HepG2 (cell line): ENCODE data around the gene SUMO1. TPM values are rescaled to one million over a fixed set of nuclear protein-coding genes. Genes with fewer than 3 reads are reported as not detected.
A peak's percentile ranks its signal among the peaks of the same experiment; 100 is the strongest.

Experiments used
- ERF ChIP-seq: IDR thresholded peaks from 2 replicates; pipeline ENCODE4 v1.6.1; 2018; ENCODE audit warnings: missing biosample characterization, missing genetic modification reagents
- EZH2 ChIP-seq: conservative IDR thresholded peaks from 2 replicates; pipeline ENCODE4 v1.6.1; 2012; ENCODE audit warnings: mild to moderate bottlenecking, low read depth, low read length, moderate library complexity
- HOXD1 ChIP-seq: sonication (generic); formaldehyde crosslinking; IDR thresholded peaks from 2 replicates; pipeline ENCODE4 v1.5.0; 2020; ENCODE audit warnings: missing genetic modification reagents
- ISX ChIP-seq: sonication (generic); formaldehyde crosslinking; conservative IDR thresholded peaks from 2 replicates; pipeline ENCODE4 v1.5.0; 2020; ENCODE audit warnings: missing genetic modification reagents
- LBX2 ChIP-seq: sonication (generic); formaldehyde crosslinking; IDR thresholded peaks from 2 replicates; pipeline ENCODE4 v1.5.0; 2020; ENCODE audit warnings: missing genetic modification reagents, mild to moderate bottlenecking, borderline replicate concordance
- PCBP2 ChIP-seq: fragments of 200-400 bp; formaldehyde crosslinking; optimal IDR thresholded peaks from 2 replicates; pipeline ENCODE3; 2018; ENCODE audit warnings: low read length, low read depth; ENCODE audit not compliant: poor library complexity, severe bottlenecking
- PRDM15 ChIP-seq: sonication (generic); formaldehyde crosslinking; IDR thresholded peaks from 2 replicates; pipeline ENCODE4 v1.4.0; 2020; ENCODE audit warnings: missing genetic modification reagents
- TEAD3 ChIP-seq: optimal IDR thresholded peaks from 2 replicates; pipeline ENCODE3; 2016; ENCODE audit warnings: borderline replicate concordance
- ZHX1 ChIP-seq: sonication (generic); formaldehyde crosslinking; IDR thresholded peaks from 2 replicates; pipeline ENCODE4 v1.8.1; 2022; ENCODE audit warnings: low read depth, mild to moderate bottlenecking, missing genetic modification reagents
- ZNF280B ChIP-seq: sonication (generic); formaldehyde crosslinking; IDR thresholded peaks from 2 replicates; pipeline ENCODE4 v1.5.0; 2020; ENCODE audit warnings: missing genetic modification reagents, mild to moderate bottlenecking, borderline replicate concordance
- ZNF770 ChIP-seq: sonication (generic); formaldehyde crosslinking; IDR thresholded peaks from 2 replicates; pipeline ENCODE4 v1.5.0; 2020; ENCODE audit warnings: mild to moderate bottlenecking, missing genetic modification reagents
- ZNF816 ChIP-seq: sonication (generic); formaldehyde crosslinking; IDR thresholded peaks from 2 replicates; pipeline ENCODE4 v1.8.0; 2022; ENCODE audit warnings: missing genetic modification reagents, mild to moderate bottlenecking, borderline replicate concordance
- ZNF879 ChIP-seq: sonication (generic); formaldehyde crosslinking; IDR thresholded peaks from 2 replicates; pipeline ENCODE4 v1.8.1; 2023; ENCODE audit warnings: missing genetic modification reagents
- ZSCAN21 ChIP-seq: sonication (generic); formaldehyde crosslinking; IDR thresholded peaks from 2 replicates; pipeline ENCODE4 v1.8.0; 2022; ENCODE audit warnings: mild to moderate bottlenecking, missing genetic modification reagents, moderate library complexity, borderline replicate concordance
- ZSCAN31 ChIP-seq: sonication (generic); formaldehyde crosslinking; IDR thresholded peaks from 2 replicates; pipeline ENCODE4 v1.5.0; 2020; ENCODE audit warnings: low read depth, mild to moderate bottlenecking, missing genetic modification reagents
- ZUFSP ChIP-seq: sonication (generic); formaldehyde crosslinking; IDR thresholded peaks from 2 replicates; pipeline ENCODE4 v1.9.0; 2021; ENCODE audit warnings: missing genetic modification reagents, mild to moderate bottlenecking, borderline replicate concordance
- polyA plus RNA-seq, 8 experiments: library from polyadenylated mRNA; depleted of rRNA in 3 of 8; stranded (reverse) in 7 of 8; unstranded in 1 of 8; fragments of >200 nt; fragmentation: Illumina TruSeq in 4 of 8; extraction: Trizol in 4 of 8; gene quantifications; 2 replicates each; pipeline versions ENCODE4 v1.2.1 to v1.2.3, GENCODE V29; 2011 to 2016; ENCODE audit warnings: low read depth in 4 of 8, missing spikeins in 1 of 8, mixed read lengths in 1 of 8; ENCODE audit not compliant: insufficient read depth in 1 of 8
- total RNA-seq, 5 experiments: library from RNA; depleted of rRNA; stranded (reverse); fragments of >200 nt; fragmentation: Illumina TruSeq; extraction: Trizol; gene quantifications; 2 replicates each; pipeline ENCODE4 v1.2.3, GENCODE V29; 2016; ENCODE audit warnings: low read depth in 1 of 5

SUMO1 gene
- total and polyA plus RNA-seq, 2 of the 13 experiments (the other 11 are each of a cell fraction or from before 2014, with no cell fraction given) = 101 to 173 TPM

- TF ChIP-seq ZNF816 (CRISPR knock-in tag) (0 out of 2 replicates have a peak, but pooled peaks have one; percentile 14), PRDM15 (CRISPR knock-in tag) (peak; percentile 65), LBX2 (0 out of 2 replicates have a peak, but pooled peaks have one; percentile 23), ZNF280B (CRISPR knock-in tag) (0 out of 2 replicates have a peak, but pooled peaks have one; percentile 2), PCBP2 (no peak), ERF (CRISPR knock-in tag) (no peak), HOXD1 (CRISPR knock-in tag) (peak; percentile 14; the same call in 1 of the 2 replicates), ZNF770 (CRISPR knock-in tag) (peak; percentile 33; the same call in 1 of the 2 replicates), EZH2 (no peak), ZNF879 (CRISPR knock-in tag) (0 out of 2 replicates have a peak, but pooled peaks have one; percentile 71), ISX (CRISPR knock-in tag) (0 out of 2 replicates have a peak, but pooled peaks have one; percentile 57), ZSCAN31 (CRISPR knock-in tag) (0 out of 2 replicates have a peak, but pooled peaks have one; percentile 24), ZSCAN21 (no peak), ZUFSP (CRISPR knock-in tag) (no peak), TEAD3 (CRISPR knock-in tag) (peak; percentile 29), ZHX1 (CRISPR knock-in tag) (no peak)
Measured at GRCh38 chr2:202237787-202238233, 587 bp downstream of the SUMO1 start (continued).
